Ascending aorta (tissue), 2 donors: ENCODE measurements around the gene APH1A. TPM values are rescaled to one million over a fixed set of nuclear protein-coding genes. Genes with fewer than 3 reads are reported as not detected.

Experiments used
- DNase-seq, 2 donors: peaks; one replicate each; pipeline ENCODE4 v3.0.0-alpha.2; 2019; ENCODE audit warnings: low spot score in 2 of 2
- H3K27ac ChIP-seq, 2 donors: fragments of 200-600 bp; sonication (generic); one replicate each; pipeline ENCODE4 v1.5.1; 2016 to 2017; ENCODE audit warnings: mild to moderate bottlenecking in 1 of 2
- H3K27me3 ChIP-seq: fragments of 200-600 bp; sonication (generic); one replicate; pipeline ENCODE4 v1.5.1; 2017
- H3K36me3 ChIP-seq, 2 donors: fragments of 200-600 bp; sonication (generic); one replicate each; pipeline ENCODE4 v1.5.1; 2016
- H3K4me1 ChIP-seq, 2 donors: fragments of 200-600 bp; sonication (generic); one replicate each; pipeline ENCODE4 v1.5.1; 2016 to 2017; ENCODE audit warnings: mild to moderate bottlenecking in 1 of 2
- H3K4me3 ChIP-seq, 2 donors: fragments of 200-600 bp; sonication (generic); one replicate each; pipeline ENCODE4 v1.5.1; 2016 to 2017; ENCODE audit warnings: mild to moderate bottlenecking in 1 of 2
- H3K9me3 ChIP-seq, 2 donors: fragments of 200-600 bp; sonication (generic); one replicate each; pipeline ENCODE4 v1.5.1; 2016
- CTCF ChIP-seq, 3 experiments: fragments of 200-600 bp in 2 of 3; fragments of 450-650 bp in 1 of 3; sonication (generic) in 2 of 3; IDR thresholded peaks; one replicate each; pipeline ENCODE4 v1.5.1; 2016 to 2019; ENCODE audit warnings: antibody characterized with exemption in 3 of 3, mild to moderate bottlenecking in 1 of 3, moderate library complexity in 1 of 3
- intact Hi-C: fragments of 100-400 bp; cut with DNase I; formaldehyde crosslinking; loops from one replicate; pipeline ENCODE4 v1.15.1; 2023
- total RNA-seq: library from RNA; depleted of rRNA; stranded (reverse); fragments of >200 nt; gene quantifications from one replicate; pipeline ENCODE4 v1.1.0, GENCODE V29; 2016

The APH1A gene
- total RNA-seq, 1 donor from 2014 or later, result 73.1 TPM

- intact Hi-C loops, result no loop called here
- no peak for DNase-seq
- Histone ChIP-seq H3K27me3 (no peaks in the 10 kb centered on the region), H3K36me3 (peaks cover 0 to under 1% of the 10 kb centered on the region in 2 donors), H3K4me1 (peaks cover 0 to 9% of the 10 kb centered on the region in 2 donors), H3K4me3 (no peak overlapping the region), H3K9me3 (no peaks in the 10 kb centered on the region), H3K27ac (no peak overlapping the region)
- TF ChIP-seq CTCF (IDR thresholded peaks at IDR 0.05), result no peak
These were observed 9.6 kb downstream of the APH1A start for GRCh38 chr1:150259217-150259616.

GRCh38 chr1:150257624-150258585 is 10.9 kb downstream of the APH1A start, which contains the start of gene CA14:
Gene CA14 (plus strand): TSS chr1:150257774. CDS start chr1:150258129, 355 bp downstream.
- intact Hi-C loops, result no loop called here
- no peaks in the 10 kb centered on the region for H3K36me3 ChIP-seq
- no peak within 1 kb of the TSS for H3K4me3 ChIP-seq
- H3K27ac ChIP-seq, result no peak within 1 kb of the TSS
- no peak for TF ChIP-seq CTCF (IDR thresholded peaks at IDR 0.05)
- no peak for DNase-seq
- H3K9me3 ChIP-seq, result no peaks in the 10 kb centered on the region
- no peaks in the 10 kb centered on the region for H3K27me3 ChIP-seq
- peaks cover 0 to 9% of the 10 kb centered on the region in 2 donors for H3K4me1 ChIP-seq

- intact Hi-C loops, result loop anchor here (1.0 kb wide), 2 partner anchors 12 to 25 kb away; no protein-coding TSS in a partner anchor
- TF ChIP-seq CTCF (IDR thresholded peaks at IDR 0.05), result no peak
- peak overlapping the region in 1 of 2 donors; percentile 57 for H3K4me3 ChIP-seq
- H3K27ac ChIP-seq, result no peak overlapping the region
- H3K4me1 ChIP-seq, result peaks cover 0 to 9% of the 10 kb centered on the region in 2 donors
- DNase-seq, result no peak
- no peaks in the 10 kb centered on the region for H3K9me3 ChIP-seq
- no peaks in the 10 kb centered on the region for H3K27me3 ChIP-seq
- no peaks in the 10 kb centered on the region for H3K36me3 ChIP-seq
These were observed 12.1 kb downstream of the APH1A start for GRCh38 chr1:150256554-150257341.

- H3K4me3 ChIP-seq, result peak overlapping the region in 1 of 2 donors; percentile 57
- H3K9me3 ChIP-seq, result no peaks in the 10 kb centered on the region
- no peak for DNase-seq
- H3K4me1 ChIP-seq, result peaks cover 0 to 9% of the 10 kb centered on the region in 2 donors
- no peak for TF ChIP-seq CTCF (IDR thresholded peaks at IDR 0.05)
- no peaks in the 10 kb centered on the region for H3K36me3 ChIP-seq
- no peaks in the 10 kb centered on the region for H3K27me3 ChIP-seq
- H3K27ac ChIP-seq, result peak overlapping the region in 1 of 2 donors; percentile 38
- intact Hi-C loops, result loop anchor here (1.0 kb wide), 2 partner anchors 12 to 25 kb away; no protein-coding TSS in a partner anchor
These were observed 12.6 kb downstream of the APH1A start for GRCh38 chr1:150256198-150256553.

GRCh38 chr1:150249936-150250335 is 18.9 kb downstream of the APH1A start:
- intact Hi-C loops, result no loop called here
- Histone ChIP-seq H3K9me3 (no peaks in the 10 kb centered on the region), H3K4me1 (no peaks in the 10 kb centered on the region), H3K36me3 (no peaks in the 10 kb centered on the region), H3K27ac (no peak overlapping the region), H3K4me3 (no peak overlapping the region), H3K27me3 (no peaks in the 10 kb centered on the region)
- no peak for TF ChIP-seq CTCF (IDR thresholded peaks at IDR 0.05)
- DNase-seq, result peak in 1 of 2 donors; percentile 8
